Measurements from ENCODE around the gene KCNH4. TPM values are rescaled to one million over a fixed set of nuclear protein-coding genes. Genes with fewer than 3 reads are reported as not detected.

KCNH4 gene
- total and polyA plus RNA-seq, 9 of the 15 experiments (the other 6 are each of a cell fraction or from before 2014, with no cell fraction given): 0.10 to 1.8 (median 0.50) TPM

DNA sequence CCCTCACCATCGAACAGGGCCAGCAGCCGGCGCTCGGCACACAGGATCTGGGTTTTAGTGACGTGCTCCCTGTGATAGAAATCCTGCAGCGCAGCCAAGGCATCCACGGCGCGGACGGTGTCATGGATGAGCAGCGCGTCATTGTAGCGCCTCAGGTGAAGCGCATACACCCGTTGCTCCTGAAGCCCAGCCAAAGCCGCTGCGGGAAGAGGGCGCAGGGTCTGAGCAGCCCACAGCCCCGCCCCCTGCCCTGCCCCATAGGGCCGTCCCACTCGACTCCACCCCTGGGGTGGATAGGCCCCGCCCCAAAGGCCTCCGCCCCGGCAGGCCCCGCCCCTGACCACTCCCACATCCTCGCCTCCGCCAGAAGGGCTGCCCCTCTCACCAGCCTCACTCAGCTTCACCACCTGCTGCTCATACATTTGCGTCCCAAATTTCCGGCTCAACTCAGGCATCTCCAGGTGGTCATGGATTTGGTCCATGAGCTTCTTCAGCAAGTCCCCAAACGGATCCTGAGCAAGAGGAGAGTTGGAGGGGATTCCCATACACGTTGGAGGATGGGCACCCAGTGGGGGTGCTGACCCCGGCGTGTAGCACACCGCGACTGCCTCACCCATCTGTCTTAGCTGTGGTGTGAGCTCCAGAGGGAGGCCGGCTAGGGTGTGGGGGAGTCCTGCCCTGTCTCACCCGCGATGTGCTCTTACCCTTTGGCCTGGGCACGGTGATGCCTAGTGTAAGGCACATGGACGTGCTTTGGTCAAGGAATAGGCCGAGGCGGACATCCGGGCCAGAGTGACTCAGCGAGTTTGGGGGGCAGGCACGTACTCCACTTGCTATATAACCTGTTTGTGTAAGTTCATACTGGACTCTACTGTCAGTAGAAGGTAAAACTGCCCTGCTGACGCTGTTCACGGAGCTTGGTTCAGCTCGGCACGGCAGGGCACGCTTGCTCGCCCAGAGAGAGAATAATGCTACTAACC is 73.1 kb downstream of the KCNH4 start (continued):
- TF ChIP-seq, protein P1, sequence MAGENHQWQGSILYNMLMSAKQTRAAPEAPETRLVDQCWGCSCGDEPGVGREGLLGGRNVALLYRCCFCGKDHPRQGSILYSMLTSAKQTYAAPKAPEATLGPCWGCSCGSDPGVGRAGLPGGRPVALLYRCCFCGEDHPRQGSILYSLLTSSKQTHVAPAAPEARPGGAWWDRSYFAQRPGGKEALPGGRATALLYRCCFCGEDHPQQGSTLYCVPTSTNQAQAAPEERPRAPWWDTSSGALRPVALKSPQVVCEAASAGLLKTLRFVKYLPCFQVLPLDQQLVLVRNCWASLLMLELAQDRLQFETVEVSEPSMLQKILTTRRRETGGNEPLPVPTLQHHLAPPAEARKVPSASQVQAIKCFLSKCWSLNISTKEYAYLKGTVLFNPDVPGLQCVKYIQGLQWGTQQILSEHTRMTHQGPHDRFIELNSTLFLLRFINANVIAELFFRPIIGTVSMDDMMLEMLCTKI (IDR thresholded peaks at IDR 0.05; ENCODE audit: partially characterized antibody): no peak
- TF ChIP-seq GATA2 (CRISPR knock-in tag; IDR thresholded peaks at IDR 0.05) (no peak), CHD1 (IDR thresholded peaks at IDR 0.05; ENCODE audit: low read length) (no peak), CBFA2T2 (conservative IDR thresholded peaks at IDR 0.05) (no peak), EHMT2 (IDR thresholded peaks at IDR 0.05) (no peak), GTF2A2 (tag; IDR thresholded peaks at IDR 0.05) (no peak), HIVEP1 (CRISPR knock-in tag; IDR thresholded peaks at IDR 0.05) (no peak), MED1 (CRISPR knock-in tag; IDR thresholded peaks at IDR 0.05; ENCODE audit: borderline replicate concordance) (no peak), MBD2 (IDR thresholded peaks at IDR 0.05; ENCODE audit: borderline replicate concordance, low read depth) (no peak; the same call in 1 of the 2 replicates), RBFOX2 (IDR thresholded peaks at IDR 0.05; ENCODE audit: low read depth, low read length) (peak; percentile 57), PHF21A (IDR thresholded peaks at IDR 0.05; ENCODE audit: borderline replicate concordance, low read depth) (no peak), ZNF311 (CRISPR knock-in tag; IDR thresholded peaks at IDR 0.05) (peak; percentile 87), RFX5 (IDR thresholded peaks at IDR 0.05; ENCODE audit: low read depth, low read length) (no peak), ZNF12 (CRISPR knock-in tag; IDR thresholded peaks at IDR 0.05) (no peak)
- TF ChIP-seq, protein P2, sequence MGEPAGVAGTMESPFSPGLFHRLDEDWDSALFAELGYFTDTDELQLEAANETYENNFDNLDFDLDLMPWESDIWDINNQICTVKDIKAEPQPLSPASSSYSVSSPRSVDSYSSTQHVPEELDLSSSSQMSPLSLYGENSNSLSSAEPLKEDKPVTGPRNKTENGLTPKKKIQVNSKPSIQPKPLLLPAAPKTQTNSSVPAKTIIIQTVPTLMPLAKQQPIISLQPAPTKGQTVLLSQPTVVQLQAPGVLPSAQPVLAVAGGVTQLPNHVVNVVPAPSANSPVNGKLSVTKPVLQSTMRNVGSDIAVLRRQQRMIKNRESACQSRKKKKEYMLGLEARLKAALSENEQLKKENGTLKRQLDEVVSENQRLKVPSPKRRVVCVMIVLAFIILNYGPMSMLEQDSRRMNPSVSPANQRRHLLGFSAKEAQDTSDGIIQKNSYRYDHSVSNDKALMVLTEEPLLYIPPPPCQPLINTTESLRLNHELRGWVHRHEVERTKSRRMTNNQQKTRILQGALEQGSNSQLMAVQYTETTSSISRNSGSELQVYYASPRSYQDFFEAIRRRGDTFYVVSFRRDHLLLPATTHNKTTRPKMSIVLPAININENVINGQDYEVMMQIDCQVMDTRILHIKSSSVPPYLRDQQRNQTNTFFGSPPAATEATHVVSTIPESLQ (CRISPR knock-in tag; IDR thresholded peaks at IDR 0.05): no peak
- TF ChIP-seq, protein P3, sequence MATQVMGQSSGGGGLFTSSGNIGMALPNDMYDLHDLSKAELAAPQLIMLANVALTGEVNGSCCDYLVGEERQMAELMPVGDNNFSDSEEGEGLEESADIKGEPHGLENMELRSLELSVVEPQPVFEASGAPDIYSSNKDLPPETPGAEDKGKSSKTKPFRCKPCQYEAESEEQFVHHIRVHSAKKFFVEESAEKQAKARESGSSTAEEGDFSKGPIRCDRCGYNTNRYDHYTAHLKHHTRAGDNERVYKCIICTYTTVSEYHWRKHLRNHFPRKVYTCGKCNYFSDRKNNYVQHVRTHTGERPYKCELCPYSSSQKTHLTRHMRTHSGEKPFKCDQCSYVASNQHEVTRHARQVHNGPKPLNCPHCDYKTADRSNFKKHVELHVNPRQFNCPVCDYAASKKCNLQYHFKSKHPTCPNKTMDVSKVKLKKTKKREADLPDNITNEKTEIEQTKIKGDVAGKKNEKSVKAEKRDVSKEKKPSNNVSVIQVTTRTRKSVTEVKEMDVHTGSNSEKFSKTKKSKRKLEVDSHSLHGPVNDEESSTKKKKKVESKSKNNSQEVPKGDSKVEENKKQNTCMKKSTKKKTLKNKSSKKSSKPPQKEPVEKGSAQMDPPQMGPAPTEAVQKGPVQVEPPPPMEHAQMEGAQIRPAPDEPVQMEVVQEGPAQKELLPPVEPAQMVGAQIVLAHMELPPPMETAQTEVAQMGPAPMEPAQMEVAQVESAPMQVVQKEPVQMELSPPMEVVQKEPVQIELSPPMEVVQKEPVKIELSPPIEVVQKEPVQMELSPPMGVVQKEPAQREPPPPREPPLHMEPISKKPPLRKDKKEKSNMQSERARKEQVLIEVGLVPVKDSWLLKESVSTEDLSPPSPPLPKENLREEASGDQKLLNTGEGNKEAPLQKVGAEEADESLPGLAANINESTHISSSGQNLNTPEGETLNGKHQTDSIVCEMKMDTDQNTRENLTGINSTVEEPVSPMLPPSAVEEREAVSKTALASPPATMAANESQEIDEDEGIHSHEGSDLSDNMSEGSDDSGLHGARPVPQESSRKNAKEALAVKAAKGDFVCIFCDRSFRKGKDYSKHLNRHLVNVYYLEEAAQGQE (IDR thresholded peaks at IDR 0.05; ENCODE audit: borderline replicate concordance): no peak
- TF ChIP-seq, protein P3 (CRISPR knock-in tag; IDR thresholded peaks at IDR 0.05; ENCODE audit: low read depth): no peak

All from K562 (cell line).